Measurements from ENCODE around the gene CRIP2.

DNA sequence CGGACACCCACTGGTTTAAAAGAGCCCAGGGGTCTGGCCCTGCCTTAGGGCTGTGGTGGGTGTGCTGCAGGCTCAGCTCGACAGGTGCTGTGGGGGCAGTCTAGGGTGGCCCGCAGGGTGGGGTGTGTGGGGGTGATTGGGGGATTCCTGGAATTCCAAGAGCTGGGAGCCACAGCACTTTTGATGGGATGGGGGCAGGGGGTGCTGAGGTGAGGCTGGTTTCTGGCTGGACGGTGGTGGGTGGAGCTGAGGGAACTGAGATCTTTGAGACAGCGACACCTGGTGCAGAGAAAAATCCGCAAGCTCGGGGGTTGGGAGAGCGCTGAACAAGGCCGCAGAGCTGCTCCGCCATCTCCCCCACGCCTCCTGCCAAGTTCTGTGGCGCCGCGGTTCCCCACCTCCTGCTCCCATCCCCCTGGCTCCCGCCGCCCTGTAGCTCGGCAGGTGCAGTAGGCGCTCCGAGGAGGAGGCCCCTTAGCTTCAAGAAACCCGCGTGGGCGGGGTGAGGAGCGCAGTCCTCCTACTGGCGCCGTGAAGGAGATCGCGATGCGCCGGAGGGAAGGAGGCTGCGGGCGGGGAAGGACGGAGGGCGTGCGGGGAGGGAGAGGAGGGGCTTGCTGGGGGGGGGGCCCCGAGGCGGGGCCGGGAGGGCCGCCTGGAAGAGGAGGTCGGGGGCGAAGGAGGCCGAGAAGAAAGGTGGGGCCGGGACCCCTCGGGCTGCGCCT is 15.1 kb downstream of the CRIP2 start:
- TF ChIP-seq EZH2 (IDR thresholded peaks at IDR 0.05) (no peak), POLR2AphosphoS5 (IDR thresholded peaks at IDR 0.05; ENCODE audit: borderline replicate concordance, low read depth, low read length) (peak; percentile 69)
